ENCODE measurements around the gene CEMIP.
A peak's percentile ranks its signal among the peaks of the same experiment; 100 is the strongest.

Gene CEMIP

GRCh38 chr15:80893777-80894176 is 114.6 kb downstream of the CEMIP start:
- DNase-seq, result no peak

- no peak for DNase-seq
Measured at GRCh38 chr15:80895091-80895490, 115.9 kb downstream of the CEMIP start.

- no peak for DNase-seq
Measured at GRCh38 chr15:80895965-80896364, 116.8 kb downstream of the CEMIP start.

GRCh38 chr15:80898040-80898439 is 118.9 kb downstream of the CEMIP start:
- DNase-seq, result no peak

GRCh38 chr15:80902298-80902801 is 123.2 kb downstream of the CEMIP start:
- DNase-seq, result no peak

GRCh38 chr15:80904998-80905397 is 125.8 kb downstream of the CEMIP start:
- DNase-seq, result no peak

- no peak for DNase-seq
Measured at GRCh38 chr15:80906159-80906766, 127.1 kb downstream of the CEMIP start.

GRCh38 chr15:80911821-80912220 is 132.7 kb downstream of the CEMIP start:
- DNase-seq, result no peak

- DNase-seq, result no peak
Measured at GRCh38 chr15:80912673-80913072, 133.5 kb downstream of the CEMIP start.

- DNase-seq, result no peak
Measured at GRCh38 chr15:80913541-80913940, 134.4 kb downstream of the CEMIP start.

- DNase-seq, result no peak
Measured at GRCh38 chr15:80915472-80915871, 136.3 kb downstream of the CEMIP start.

- DNase-seq, result no peak
Measured at GRCh38 chr15:80916056-80916455, 136.9 kb downstream of the CEMIP start.

GRCh38 chr15:80918196-80918783 is 139.1 kb downstream of the CEMIP start:
- no peak for DNase-seq

- DNase-seq, result peak; percentile 2
Measured at GRCh38 chr15:80920271-80920699, 141.1 kb downstream of the CEMIP start.

GRCh38 chr15:80921736-80922410 is 142.7 kb downstream of the CEMIP start:
- no peak for DNase-seq

GRCh38 chr15:80923668-80924067 is 144.5 kb downstream of the CEMIP start:
- DNase-seq, result no peak

- no peak for DNase-seq
Measured at GRCh38 chr15:80924278-80924677, 145.1 kb downstream of the CEMIP start.

- DNase-seq, result no peak
Measured at GRCh38 chr15:80925597-80926059, 146.5 kb downstream of the CEMIP start.

GRCh38 chr15:80926126-80926525 is 147.0 kb downstream of the CEMIP start:
- DNase-seq, result no peak

- DNase-seq, result no peak
Measured at GRCh38 chr15:80929225-80929624, 150.1 kb downstream of the CEMIP start.

GRCh38 chr15:80929689-80930088 is 150.5 kb downstream of the CEMIP start:
- no peak for DNase-seq

- no peak for DNase-seq
Measured at GRCh38 chr15:80931191-80931590, 152.0 kb downstream of the CEMIP start.

- DNase-seq, result no peak
Measured at GRCh38 chr15:80931721-80932512, 152.7 kb downstream of the CEMIP start.
